Activated naive CD4-positive, alpha-beta T cell treated with anti-CD3 and anti-CD28 coated beads for 36 hours (primary cell): Measurements from ENCODE around the gene GNPTAB. TPM values are rescaled to one million over a fixed set of nuclear protein-coding genes. Genes with fewer than 3 reads are reported as not detected.
A peak's percentile ranks its signal among the peaks of the same experiment; 100 is the strongest.

Source experiments
- CTCF ChIA-PET: fragments of 350-600 bp; sonication (Branson Sonifier 250); formaldehyde crosslinking; loops from one replicate; lab custom pipeline; 2021; ENCODE audit warnings: antibody characterized with exemption; lab: Charles Lee
- DNase-seq: peaks from one replicate; pipeline ENCODE4 v3.0.0-alpha.2; 2020
- H3K27ac Mint-ChIP-seq: one replicate; pipeline ENCODE4 v1.8.0; 2021; ENCODE audit warnings: mild to moderate bottlenecking, mixed read lengths
- H3K27me3 Mint-ChIP-seq: one replicate; pipeline ENCODE4 v1.8.0; 2021; ENCODE audit warnings: low read depth, mixed read lengths
- H3K36me3 Mint-ChIP-seq: one replicate; pipeline ENCODE4 v1.8.0; 2021; ENCODE audit warnings: low read depth, mixed read lengths
- H3K4me1 Mint-ChIP-seq: one replicate; pipeline ENCODE4 v1.8.0; 2021; ENCODE audit warnings: low read depth, mixed read lengths
- H3K4me3 Mint-ChIP-seq: one replicate; pipeline ENCODE4 v1.8.0; 2021; ENCODE audit warnings: mild to moderate bottlenecking, moderate library complexity, mixed read lengths
- H3K9me3 Mint-ChIP-seq: one replicate; pipeline ENCODE4 v1.8.0; 2021; ENCODE audit warnings: mixed read lengths
- intact Hi-C: fragments of 100-400 bp; cut with micrococcal nuclease; formaldehyde crosslinking; loops from one replicate; pipeline ENCODE4 v1.15.1; 2023
- total RNA-seq, 2 experiments: library from RNA; stranded (reverse); gene quantifications; one replicate each; pipeline ENCODE4 v1.2.3, GENCODE V29; 2021

GNPTAB gene
- total RNA-seq, 2 experiments from 2014 or later = 13.6 to 13.7 TPM

- Mint-ChIP-seq H3K27me3 (no peaks in the 10 kb centered on the region), H3K27ac (peak overlapping the region; percentile 62), H3K36me3 (peaks cover 3% of the 10 kb centered on the region), H3K4me1 (peaks cover 39% of the 10 kb centered on the region), H3K4me3 (no peak overlapping the region), H3K9me3 (no peaks in the 10 kb centered on the region)
- intact Hi-C loops = loop anchor here (10.0 kb wide), 1 partner anchor 269 kb away; the partner anchor contains the start of gene WASHC3
- DNase-seq = peak; percentile 16
- CTCF ChIA-PET = interaction anchor here (0.8 to 4.8 kb wide), 2 partner anchors 23 to 33 kb away, joined by 4 to 27 read pairs; no protein-coding TSS in a partner anchor
Observed at GRCh38 chr12:101795786-101796185, 35.0 kb downstream of the GNPTAB start.

GRCh38 chr12:101795013-101795412 lies 35.7 kb downstream of the GNPTAB start:
- Mint-ChIP-seq H3K4me1 (peaks cover 38% of the 10 kb centered on the region), H3K27me3 (no peaks in the 10 kb centered on the region), H3K4me3 (no peak overlapping the region), H3K36me3 (peaks cover 5% of the 10 kb centered on the region), H3K9me3 (no peaks in the 10 kb centered on the region), H3K27ac (no peak overlapping the region)
- CTCF ChIA-PET = interaction anchor here (0.8 to 4.8 kb wide), 6 partner anchors 12 to 45 kb away, joined by 3 to 27 read pairs (median 4); no protein-coding TSS in a partner anchor
- DNase-seq = no peak
- intact Hi-C loops = loop anchor here (10.0 kb wide), 1 partner anchor 270 kb away; the partner anchor contains the start of gene WASHC3

- Mint-ChIP-seq H3K36me3 (peaks cover 9% of the 10 kb centered on the region), H3K9me3 (no peaks in the 10 kb centered on the region), H3K4me1 (peaks cover 34% of the 10 kb centered on the region), H3K27me3 (no peaks in the 10 kb centered on the region), H3K4me3 (no peak overlapping the region), H3K27ac (no peak overlapping the region)
- intact Hi-C loops = loop anchor here (10.0 kb wide), 1 partner anchor 270 kb away; the partner anchor contains the start of gene WASHC3
- no peak for DNase-seq
- CTCF ChIA-PET = interaction anchor here (0.8 to 4.8 kb wide), 6 partner anchors 11 to 45 kb away, joined by 3 to 27 read pairs (median 4); no protein-coding TSS in a partner anchor
Observed at GRCh38 chr12:101794574-101794973, 36.2 kb downstream of the GNPTAB start.

GRCh38 chr12:101793401-101793800 lies 37.4 kb downstream of the GNPTAB start:
- no peak for DNase-seq
- H3K9me3 Mint-ChIP-seq = no peaks in the 10 kb centered on the region
- CTCF ChIA-PET = interaction anchor here (0.6 to 4.8 kb wide), 8 partner anchors 12 to 46 kb away, joined by 3 to 37 read pairs (median 6); partner anchors contain the start of gene GNPTAB
- H3K36me3 Mint-ChIP-seq = peaks cover 15% of the 10 kb centered on the region
- H3K4me1 Mint-ChIP-seq = peaks cover 27% of the 10 kb centered on the region
- intact Hi-C loops = loop anchor here (1.0 to 10.0 kb wide), 3 partner anchors 26 to 271 kb away; partner anchors contain the start of gene WASHC3
- no peaks in the 10 kb centered on the region for H3K27me3 Mint-ChIP-seq
- no peak overlapping the region for H3K4me3 Mint-ChIP-seq
- H3K27ac Mint-ChIP-seq = no peak overlapping the region

GRCh38 chr12:101792046-101792931 lies 38.5 kb downstream of the GNPTAB start:
- H3K9me3 Mint-ChIP-seq = no peaks in the 10 kb centered on the region
- intact Hi-C loops = loop anchor here (1.0 to 10.0 kb wide), 3 partner anchors 10 to 273 kb away; partner anchors contain the start of gene WASHC3
- CTCF ChIA-PET = interaction anchor here (0.6 to 4.8 kb wide), 10 partner anchors 8 to 47 kb away, joined by 3 to 37 read pairs (median 4); partner anchors contain the start of gene GNPTAB
- H3K4me1 Mint-ChIP-seq = peaks cover 22% of the 10 kb centered on the region
- H3K36me3 Mint-ChIP-seq = peaks cover 15% of the 10 kb centered on the region
- DNase-seq = no peak
- H3K4me3 Mint-ChIP-seq = no peak overlapping the region
- H3K27ac Mint-ChIP-seq = no peak overlapping the region
- no peaks in the 10 kb centered on the region for H3K27me3 Mint-ChIP-seq

- CTCF ChIA-PET = interaction anchor here (1.0 to 1.7 kb wide), 2 partner anchors 40 to 42 kb away, joined by 3 to 7 read pairs; partner anchors contain the start of gene GNPTAB
- no peaks in the 10 kb centered on the region for H3K9me3 Mint-ChIP-seq
- DNase-seq = no peak
- peaks cover 16% of the 10 kb centered on the region for H3K36me3 Mint-ChIP-seq
- peaks cover 9% of the 10 kb centered on the region for H3K4me1 Mint-ChIP-seq
- intact Hi-C loops = no loop called here
- no peak overlapping the region for H3K27ac Mint-ChIP-seq
- H3K4me3 Mint-ChIP-seq = no peak overlapping the region
- no peaks in the 10 kb centered on the region for H3K27me3 Mint-ChIP-seq
Observed at GRCh38 chr12:101789171-101789570, 41.6 kb downstream of the GNPTAB start.

- Mint-ChIP-seq H3K27ac (no peak overlapping the region), H3K36me3 (peaks cover 16% of the 10 kb centered on the region), H3K9me3 (no peaks in the 10 kb centered on the region), H3K27me3 (no peaks in the 10 kb centered on the region), H3K4me3 (no peak overlapping the region), H3K4me1 (peaks cover 15% of the 10 kb centered on the region)
- no peak for DNase-seq
- intact Hi-C loops = no loop called here
- CTCF ChIA-PET = interaction anchor here (2.9 kb wide), 1 partner anchor 54 kb away, joined by 14 read pairs; no protein-coding TSS in a partner anchor
Observed at GRCh38 chr12:101785671-101786070, 45.1 kb downstream of the GNPTAB start.

- Mint-ChIP-seq H3K4me3 (no peak overlapping the region), H3K27me3 (no peaks in the 10 kb centered on the region), H3K36me3 (peaks cover 10% of the 10 kb centered on the region), H3K4me1 (peaks cover 15% of the 10 kb centered on the region), H3K9me3 (no peaks in the 10 kb centered on the region), H3K27ac (no peak overlapping the region)
- intact Hi-C loops = no loop called here
- CTCF ChIA-PET = interaction anchor here (0.9 to 2.0 kb wide), 4 partner anchors 8 to 56 kb away, joined by 3 to 5 read pairs (median 4); no protein-coding TSS in a partner anchor
- no peak for DNase-seq
Observed at GRCh38 chr12:101784376-101784775, 46.4 kb downstream of the GNPTAB start.

GRCh38 chr12:101783838-101784237 lies 46.9 kb downstream of the GNPTAB start:
- no peak for DNase-seq
- CTCF ChIA-PET = interaction anchor here (1.3 to 2.0 kb wide), 4 partner anchors 8 to 56 kb away, joined by 3 to 5 read pairs (median 4); no protein-coding TSS in a partner anchor
- no peak overlapping the region for H3K4me3 Mint-ChIP-seq
- intact Hi-C loops = loop anchor here (2.0 kb wide), 1 partner anchor 47 kb away; the partner anchor contains the start of gene GNPTAB
- H3K4me1 Mint-ChIP-seq = peaks cover 15% of the 10 kb centered on the region
- H3K27me3 Mint-ChIP-seq = no peaks in the 10 kb centered on the region
- H3K9me3 Mint-ChIP-seq = no peaks in the 10 kb centered on the region
- H3K36me3 Mint-ChIP-seq = peaks cover 4% of the 10 kb centered on the region
- H3K27ac Mint-ChIP-seq = no peak overlapping the region

GRCh38 chr12:101783150-101783549 lies 47.6 kb downstream of the GNPTAB start:
- no peaks in the 10 kb centered on the region for H3K9me3 Mint-ChIP-seq

GRCh38 chr12:101782273-101782731 lies 48.5 kb downstream of the GNPTAB start:
- Mint-ChIP-seq H3K4me3 (no peak overlapping the region), H3K27me3 (no peaks in the 10 kb centered on the region), H3K9me3 (no peaks in the 10 kb centered on the region), H3K27ac (no peak overlapping the region), H3K36me3 (peaks cover 4% of the 10 kb centered on the region), H3K4me1 (peaks cover 15% of the 10 kb centered on the region)
- CTCF ChIA-PET = interaction anchor here (0.6 to 3.6 kb wide), 3 partner anchors 47 to 490 kb away, joined by 5 to 27 read pairs (median 6); partner anchors contain the start of gene GNPTAB
- intact Hi-C loops = loop anchor here (1.0 to 2.0 kb wide), 3 partner anchors 10 to 48 kb away; partner anchors contain the start of gene GNPTAB
- no peak for DNase-seq

More at GRCh38 chr12:101783150-101783549, 47.6 kb downstream of the GNPTAB start:
- Mint-ChIP-seq H3K4me1 (peaks cover 15% of the 10 kb centered on the region), H3K36me3 (peaks cover 4% of the 10 kb centered on the region), H3K4me3 (no peak overlapping the region), H3K27ac (no peak overlapping the region), H3K27me3 (no peaks in the 10 kb centered on the region)
- DNase-seq = no peak
- intact Hi-C loops = loop anchor here (2.0 kb wide), 1 partner anchor 48 kb away; the partner anchor contains the start of gene GNPTAB
- CTCF ChIA-PET = interaction anchor here (0.8 to 2.0 kb wide), 4 partner anchors 10 to 57 kb away, joined by 3 to 5 read pairs (median 4); no protein-coding TSS in a partner anchor
